ENCODE data around the gene HOXD1.

Gene HOXD1

DNA sequence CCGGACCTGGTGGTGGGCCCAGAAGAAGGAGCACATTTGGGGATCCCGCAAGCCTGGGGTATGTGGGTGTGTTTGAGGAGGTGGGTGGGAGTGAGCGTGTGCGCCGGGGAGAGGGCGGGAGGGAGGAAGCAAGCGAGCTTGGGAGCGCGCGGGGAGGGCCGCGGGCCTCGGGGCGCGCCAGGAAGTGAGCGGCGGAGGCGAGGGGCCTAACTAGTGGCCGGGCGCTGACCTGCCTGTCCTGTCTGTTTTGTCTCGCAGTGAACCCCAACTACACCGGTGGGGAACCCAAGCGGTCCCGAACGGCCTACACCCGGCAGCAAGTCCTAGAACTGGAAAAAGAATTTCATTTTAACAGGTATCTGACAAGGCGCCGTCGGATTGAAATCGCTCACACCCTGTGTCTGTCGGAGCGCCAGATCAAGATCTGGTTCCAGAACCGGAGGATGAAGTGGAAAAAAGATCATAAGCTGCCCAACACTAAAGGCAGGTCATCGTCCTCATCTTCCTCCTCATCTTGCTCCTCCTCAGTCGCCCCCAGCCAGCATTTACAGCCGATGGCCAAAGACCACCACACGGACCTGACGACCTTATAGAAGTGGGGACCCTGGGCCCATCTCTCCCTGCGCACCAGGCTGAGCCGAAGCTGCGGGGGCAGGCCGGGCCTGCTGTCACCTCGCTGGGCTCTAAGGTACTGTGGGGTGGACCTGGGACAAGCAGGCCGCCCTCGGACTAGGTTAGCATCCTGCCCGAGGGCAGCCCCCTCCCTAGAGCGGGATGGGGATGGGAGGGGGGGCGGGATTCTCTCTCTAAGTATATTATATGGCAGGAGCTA, 35.9 kb upstream of the HOXD1 start:
- no peak for DNase-seq

DNA sequence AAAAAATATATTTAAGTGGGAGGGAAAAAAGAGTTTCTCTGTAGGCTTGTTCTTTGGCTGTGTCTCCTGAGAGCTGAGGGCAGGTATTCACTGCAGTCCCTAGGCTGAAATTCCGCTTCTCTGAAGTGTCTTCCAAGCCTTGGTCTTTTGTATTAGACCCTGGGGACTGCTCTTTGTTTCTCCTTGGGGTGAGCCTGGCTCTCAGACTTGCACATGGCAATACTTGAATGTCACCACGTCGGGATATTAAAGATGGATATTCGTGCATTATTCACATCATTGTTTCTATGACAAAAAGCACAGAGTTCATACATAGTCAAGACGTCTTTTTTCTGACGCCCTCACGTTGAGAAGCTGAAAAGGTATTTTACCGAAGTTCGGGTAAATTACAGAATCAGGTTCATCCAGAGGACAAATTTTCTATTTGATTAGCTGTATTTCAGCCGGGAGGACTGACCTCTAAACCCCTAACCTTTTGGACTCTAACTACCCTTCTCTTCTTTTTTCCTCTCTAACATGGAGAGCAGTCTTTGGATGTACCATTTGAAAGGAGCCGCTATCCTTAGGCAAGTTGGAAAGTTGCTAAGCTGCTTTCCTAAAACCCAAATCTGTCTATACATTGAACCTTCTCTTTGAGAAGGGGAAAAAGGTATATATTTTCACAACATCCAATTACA, 33.8 kb upstream of the HOXD1 start:
- no peak for DNase-seq

DNA sequence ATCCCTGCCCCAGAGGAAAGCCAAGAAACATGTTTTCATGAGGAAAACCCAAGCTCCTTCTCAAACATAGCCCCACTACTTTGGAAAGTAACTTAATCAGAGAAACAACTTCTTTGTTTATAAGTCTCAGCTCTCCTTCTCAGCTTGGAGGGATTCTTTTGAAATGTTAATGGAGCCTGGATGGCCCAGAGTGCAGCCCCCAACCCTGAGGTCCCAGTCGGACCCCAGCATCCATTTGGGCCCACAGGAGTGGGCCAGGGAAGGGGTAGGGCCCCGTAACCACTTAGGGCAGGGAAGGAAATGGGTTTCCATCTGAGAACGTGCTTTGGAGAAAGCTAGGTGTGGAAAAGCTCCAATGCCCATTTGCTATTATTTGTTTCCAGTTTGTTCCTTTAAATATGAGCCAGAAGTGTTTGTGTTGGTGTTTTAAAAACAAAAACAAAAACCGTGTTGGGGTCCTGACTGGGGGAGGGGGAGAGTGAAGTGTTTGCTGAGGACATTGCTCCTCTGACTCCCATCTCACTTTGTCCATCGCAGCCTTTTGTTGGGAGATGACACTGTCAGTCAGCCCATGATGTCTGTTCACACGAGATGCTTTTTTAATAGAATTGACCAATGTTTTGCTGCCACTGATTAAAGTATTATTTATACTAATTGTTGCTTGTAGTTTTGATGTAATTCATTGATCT, 33.0 kb upstream of the HOXD1 start:
- no peak for DNase-seq

DNA sequence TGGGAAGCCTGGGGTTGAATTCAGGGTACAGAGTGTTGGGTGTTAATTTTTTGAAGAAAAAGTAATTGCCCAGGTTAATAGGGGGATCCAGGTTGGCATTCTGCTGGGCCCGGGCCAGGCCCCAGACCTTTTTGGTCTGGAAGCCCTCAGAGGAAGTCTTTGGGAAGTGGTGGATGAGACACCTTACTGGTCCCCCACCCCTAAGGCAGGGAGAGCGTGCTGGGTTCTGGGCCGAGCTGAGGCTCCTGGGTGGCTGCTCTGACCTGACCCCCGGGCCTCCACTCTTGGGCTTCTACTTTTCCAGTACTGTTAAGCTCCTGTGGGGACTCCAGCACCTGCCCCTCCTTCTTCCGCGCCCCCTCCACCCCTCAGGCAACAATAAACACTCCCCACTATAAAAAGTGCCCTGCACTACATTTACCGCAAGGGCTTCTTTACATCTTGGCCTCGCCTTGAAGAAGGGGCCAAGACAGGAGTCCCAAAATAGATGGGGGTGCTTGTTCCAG, 32.1 kb upstream of the HOXD1 start:
- no peak for DNase-seq

DNA sequence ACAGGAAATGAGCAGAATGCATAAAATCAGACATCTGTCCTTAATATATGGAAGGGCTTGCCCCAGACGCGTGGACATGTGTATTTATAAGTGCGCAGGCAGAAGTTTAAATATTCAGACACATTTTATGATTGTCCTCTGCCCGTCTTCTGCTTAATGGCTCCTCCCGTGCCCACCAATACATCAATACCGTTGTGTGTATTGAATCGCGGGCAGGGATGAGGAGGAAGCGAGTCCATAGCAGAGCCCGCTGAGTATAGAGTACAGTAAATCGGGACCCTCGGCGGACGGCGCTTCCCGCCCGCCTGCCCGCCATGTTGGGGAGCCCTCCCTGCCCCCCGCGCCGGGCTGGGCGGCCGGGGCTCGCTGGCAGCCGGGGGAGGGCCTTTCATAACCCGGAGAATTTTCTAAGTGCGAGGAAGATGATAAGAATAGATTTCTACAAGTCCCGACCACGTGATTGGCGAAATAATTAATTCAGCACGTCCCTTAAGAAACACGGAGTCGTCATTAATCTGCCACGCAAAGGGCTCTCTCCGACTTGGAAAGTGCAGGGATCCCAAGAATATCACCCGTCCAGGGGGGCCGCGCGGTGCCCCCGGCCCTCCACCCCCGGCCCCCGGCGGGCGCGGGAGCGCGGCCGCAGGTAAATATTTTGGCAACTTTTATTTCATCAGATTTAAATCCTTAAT, 31.5 kb upstream of the HOXD1 start, which contains the start of gene HOXD3:
Gene HOXD3, plus strand, starts transcription at position 501 of the 692 bp plus-strand sequence. CDS start 11,808 bp downstream, outside the sequence.
- DNase-seq = no peak

DNA sequence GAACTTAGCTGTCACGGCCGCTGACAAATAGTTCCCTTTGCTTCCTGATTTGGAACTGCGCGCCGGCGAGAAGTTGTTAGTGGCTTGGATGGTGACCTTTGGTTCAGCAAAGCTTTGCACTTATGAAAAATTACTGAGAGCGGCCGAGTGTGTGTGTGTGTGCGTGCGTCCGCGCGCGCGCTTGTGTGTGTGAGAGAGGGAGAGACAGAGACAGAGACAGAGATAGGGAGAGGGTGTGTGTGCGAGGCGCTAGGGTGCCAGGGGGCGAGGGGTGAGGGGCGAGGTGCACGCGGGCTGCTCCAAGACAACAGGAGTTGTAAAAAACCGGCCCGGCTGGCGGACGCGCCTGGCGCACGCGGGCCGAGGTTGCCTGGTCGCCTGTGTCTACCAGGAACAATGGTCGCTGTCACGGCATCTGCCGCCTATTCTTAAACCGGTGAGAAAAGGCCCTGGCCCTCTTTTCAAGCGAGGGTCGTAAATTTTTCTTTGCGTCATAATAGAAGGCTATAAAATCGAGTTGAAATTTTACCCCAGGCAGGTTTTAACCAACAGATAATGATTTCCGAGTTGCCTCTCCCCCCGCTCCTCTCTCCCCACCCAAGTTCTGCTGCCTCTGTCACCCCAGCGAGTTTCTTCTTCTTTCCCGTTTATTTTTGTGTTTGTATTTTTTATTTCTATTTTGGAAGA, 30.8 kb upstream of the HOXD1 start:
- no peak for DNase-seq

DNA sequence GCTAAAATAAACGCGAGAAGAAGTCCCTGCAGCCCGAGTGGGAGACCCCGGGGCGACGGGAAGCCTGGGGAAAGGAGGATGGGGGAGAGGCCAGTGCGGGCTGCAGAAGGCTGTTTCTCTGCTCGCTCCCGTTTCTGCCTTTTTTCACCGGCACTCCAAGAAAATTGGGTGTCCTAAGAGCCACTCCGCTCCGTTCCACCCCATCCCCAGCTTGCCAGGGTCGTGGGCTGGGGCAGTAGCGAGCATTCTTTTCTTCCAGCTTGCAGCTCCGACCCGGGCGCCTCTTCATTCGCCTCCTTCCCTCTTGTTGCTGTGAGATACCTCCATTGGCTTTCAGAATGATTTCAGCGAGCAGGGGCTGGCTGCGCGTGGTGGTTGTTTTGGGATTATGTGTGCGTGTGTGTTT, 30.3 kb upstream of the HOXD1 start:
- DNase-seq = no peak

DNA sequence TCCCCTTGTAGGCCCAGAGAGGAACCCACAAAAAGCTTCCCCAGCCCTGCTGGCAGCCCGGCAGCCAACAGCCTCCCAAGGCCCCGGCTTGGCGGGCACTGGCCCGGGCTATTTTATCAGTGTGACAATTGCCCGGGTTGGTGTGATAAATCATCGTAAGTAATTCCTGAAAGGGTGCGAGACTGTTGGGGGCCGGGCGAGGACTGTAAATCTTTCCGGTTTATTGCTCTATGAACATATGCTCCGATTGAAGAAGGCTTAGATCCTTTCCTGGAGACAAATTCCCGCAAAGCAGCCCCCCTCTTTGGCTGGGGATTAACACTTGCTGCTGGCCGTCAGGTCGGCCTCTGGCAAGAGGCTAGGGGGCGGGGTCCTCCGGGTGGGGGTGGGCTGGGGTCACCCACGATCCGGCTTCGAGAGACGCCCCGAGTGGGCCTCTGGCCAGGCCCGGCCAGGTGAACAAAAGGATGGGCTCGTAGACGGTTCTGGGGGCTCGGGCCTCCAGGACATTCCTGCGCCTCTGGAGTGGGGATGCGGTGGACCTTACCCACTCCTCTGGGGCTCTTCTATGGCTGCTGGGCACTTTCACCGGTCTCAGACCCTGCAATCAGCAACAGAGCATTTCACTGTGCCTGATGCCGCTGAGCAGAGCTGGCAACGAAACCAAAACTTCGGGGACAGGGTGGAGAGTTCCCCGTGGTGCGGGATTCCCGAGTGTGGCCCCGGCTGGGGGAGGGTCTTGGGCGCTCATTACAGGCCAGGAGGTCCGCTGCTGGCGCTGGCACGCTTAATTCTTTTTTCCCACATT, 29.4 kb upstream of the HOXD1 start:
- no peak for DNase-seq

DNA sequence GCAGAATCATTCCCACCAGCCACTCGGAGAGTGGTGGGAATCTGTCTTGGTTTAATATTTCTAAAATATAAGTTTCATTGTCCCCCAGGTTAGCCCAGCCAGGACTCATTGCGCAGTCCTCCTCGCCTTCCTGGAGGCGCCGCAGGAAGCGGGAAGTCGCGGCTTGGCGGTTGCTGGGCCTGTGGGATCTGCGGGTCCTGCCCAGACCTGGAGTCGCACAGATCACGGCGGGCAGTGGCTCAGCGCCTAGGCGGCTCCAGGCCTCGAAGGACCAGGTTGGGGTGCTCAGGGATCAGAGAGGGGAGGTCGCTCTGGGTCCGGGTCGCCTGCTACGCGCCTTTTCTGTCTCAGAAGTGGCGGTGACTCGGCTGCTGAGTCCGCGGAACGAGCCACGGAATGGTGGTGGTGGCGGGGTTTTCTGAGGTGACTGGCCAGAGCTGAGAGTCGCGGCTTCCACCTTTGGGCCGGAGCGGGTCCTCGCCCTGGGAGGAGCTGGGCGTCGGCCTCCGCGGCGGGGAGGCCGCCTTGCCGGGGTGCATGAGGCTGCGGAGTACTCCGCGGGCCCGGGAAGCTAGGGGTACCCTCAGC, 28.7 kb upstream of the HOXD1 start:
- no peak for DNase-seq

DNA sequence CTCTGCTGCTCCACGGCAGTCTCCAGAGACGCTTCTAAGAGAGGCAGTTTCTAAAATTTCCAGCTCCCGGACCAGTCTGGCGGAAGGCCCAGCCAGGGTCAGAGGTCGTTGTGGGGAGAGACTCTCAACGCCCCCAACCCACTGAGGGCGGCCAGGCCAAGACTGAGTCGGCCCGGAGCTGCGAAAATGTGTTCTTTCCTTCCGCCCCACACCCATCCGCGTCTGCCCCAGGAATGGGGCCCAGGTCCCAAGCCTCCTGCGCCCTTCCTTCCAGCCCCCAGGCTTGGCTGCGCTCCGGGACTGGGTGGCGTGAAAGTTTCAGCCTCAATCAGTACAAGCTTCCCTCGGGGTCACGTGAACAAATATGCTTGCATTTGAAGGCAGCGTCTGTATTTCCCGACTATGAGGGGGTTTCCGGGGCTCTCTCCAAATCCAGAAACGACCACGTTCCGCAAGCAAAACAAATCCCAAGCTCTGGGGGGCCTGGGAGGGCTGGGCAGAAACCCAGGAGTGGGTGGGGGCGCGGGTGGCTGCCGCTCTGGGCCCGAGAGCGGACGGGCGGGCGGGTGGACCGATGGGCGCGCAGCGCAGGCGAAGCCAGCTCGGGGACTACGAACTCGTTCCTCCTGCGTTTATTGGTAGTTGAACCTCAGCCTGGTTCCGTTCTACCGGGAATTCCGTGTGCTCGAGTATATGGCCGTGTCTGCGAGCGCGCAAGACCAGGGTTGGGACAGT, 28.1 kb upstream of the HOXD1 start:
- no peak for DNase-seq

DNA sequence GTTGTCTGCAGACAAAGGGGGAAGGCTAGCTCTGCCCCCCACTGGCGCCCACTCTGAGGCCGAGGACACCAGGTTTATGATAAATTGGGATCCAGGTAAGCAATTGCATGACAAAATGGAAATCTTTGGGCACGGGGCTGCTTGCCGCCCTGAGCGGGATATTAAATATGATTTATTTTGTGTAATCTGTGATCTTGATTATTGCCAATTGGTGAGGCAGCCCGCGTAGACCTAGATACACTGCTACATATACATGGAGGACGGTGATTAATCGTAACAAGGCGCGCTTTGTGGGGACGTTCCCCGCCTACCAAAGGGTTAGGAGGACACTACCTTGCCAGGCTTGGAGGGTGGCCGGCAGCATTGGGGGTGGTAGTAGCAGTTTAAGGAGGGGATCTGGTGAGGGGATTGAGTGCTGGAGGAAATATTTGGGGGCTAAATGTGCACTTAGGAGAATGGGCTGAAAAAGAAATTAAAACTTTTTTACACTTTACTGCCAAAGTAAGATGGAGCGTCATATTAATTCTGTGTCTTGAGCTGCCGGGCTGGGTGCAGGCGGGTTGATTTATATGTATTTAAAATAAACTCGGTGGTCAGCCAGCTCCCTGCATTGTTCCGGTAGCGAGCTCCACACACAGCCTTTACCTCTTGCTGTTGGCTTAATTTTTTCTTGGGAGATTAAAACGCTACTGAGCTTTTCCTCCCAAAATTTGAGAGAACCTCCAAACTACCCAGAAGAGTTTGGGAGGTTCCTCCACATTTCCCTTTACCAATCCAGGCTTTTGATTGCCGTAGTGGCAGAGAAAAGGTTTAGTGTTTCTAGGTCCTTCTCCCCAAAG, 27.3 kb upstream of the HOXD1 start:
- DNase-seq = no peak

DNA sequence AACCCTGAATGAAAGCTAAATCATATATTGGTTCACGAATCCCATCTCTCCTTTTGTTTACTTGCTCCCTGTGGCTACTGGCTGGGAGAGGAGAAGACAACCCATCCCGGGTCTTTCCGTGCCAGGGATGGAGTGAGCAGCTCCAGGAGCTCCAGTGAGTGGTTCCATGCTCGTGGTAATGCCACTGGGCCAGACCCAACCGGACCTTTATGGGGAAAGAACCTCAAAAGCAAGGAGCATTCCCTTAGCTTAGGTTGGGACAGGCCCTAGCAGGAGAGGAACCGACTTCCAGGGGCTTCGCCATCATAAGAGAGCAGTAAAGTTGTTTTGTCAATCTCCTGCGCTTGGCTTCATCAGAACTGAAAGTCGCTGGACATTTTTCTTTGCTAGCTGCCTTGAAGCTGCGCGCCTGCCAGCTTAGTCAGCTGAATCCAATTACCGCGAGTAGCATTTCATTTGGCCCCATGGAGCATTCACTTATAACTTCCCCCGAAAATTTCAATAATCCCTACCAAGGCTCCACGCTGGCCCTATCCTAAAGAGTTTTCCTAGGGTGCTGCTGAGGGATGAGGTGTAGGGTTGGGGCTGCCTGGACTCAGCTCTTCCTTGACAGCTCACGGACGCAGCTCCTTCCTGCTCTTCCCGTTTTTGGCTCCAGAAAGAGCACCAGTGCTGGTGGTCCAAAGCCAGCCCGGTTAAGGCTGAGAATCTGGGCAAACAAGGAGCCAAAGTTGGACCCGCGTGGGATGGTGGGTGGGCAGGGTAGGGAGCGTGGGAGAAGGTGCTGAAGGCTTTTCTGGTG, 26.4 kb upstream of the HOXD1 start:
- no peak for DNase-seq

DNA sequence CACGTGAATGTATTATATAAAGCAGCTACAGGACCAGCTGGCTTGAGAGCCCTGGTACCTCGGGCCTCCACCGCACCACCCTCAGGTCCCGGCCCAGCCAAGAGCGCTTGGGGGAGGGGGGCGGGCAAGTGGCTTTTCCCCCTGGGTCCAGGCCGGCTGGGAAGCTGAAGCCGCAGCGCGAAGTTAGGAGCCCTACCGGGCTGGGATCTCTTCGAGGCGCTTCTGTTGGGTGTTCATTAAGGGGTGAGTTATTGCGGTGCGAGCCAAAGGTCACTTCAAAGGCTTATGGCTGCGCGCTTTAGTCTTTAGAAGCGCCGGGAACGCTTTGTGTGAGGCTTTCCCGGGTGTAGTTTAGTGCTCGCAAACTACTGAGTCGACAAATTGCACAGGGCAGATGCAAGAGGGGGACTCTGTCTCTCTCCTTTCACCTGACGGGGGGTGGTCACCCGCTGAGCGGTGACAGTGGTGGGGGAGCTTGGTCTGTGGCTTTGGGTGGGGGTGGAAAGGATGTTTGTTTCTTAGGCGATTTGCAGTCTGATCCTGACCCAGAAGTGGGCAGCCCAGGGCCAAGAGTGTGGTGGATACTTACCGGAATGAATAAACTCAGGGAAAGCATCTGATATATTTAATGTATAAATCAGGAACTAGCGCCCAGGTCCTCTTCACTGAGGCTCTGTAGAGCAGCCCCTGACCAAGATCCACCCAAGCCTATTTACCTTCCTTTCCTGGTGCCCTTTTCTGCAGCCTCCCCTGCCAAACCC, 25.4 kb upstream of the HOXD1 start:
- no peak for DNase-seq

DNA sequence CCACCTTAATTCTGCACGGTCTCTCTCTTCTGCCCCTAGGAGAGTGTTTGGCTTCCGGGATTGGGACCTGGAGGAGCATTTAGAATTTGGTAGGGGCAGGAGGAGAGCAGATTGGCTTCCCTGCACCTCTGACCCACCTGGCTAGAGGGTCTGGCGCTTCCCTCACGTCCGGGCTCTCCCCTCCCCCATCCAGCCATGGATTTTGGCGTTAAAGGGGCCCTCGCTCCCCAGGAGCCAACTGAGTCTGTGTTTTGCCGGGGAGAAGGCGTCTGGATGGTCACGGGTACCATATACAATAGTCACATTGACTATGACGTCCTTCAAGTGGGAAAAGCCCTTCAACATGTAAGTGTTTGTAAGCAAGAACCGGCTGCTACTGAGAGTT, 24.8 kb upstream of the HOXD1 start:
- DNase-seq = no peak

DNA sequence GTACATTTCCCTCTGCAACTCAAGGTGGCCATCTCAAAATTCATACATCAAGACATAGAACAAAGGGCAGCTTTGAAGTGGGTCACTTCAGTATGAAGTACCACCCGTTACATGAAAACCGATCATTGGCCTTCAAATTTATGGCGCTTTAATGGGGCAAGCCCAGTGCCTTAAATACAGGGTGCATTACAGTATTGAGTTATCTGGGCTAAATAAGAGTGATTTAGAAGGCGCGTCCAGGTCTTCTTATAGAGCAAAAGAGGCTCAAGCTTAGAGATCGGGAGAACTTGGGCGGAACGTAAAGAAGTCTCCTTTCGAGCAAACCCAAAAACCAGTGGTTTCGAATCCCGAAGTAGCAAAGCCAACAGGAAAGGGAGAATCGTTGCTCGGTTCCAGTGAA, 24.3 kb upstream of the HOXD1 start:
- DNase-seq = no peak

Measured in anterior cingulate cortex (tissue), 58 donors.